Measurements from ENCODE around the gene TYW1B.

DNA sequence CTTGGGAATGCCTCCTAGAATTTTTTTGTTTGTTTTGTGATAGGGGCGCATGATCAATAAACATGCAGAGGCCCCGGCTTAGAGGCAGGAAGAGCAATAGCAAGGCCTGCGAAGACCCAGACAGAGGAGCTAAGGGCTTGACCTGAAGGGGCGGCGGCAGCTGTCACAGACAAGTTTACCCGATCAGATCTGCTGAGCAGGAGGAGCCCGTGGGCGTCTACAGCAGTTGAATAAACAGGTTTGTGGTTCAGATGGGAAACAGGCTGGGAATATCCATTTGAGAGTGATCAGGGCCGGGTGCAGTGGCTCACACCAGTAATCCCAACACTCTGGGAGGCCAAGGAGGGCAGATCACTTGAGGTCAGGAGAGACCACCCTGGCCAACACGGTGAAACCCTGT, 289.9 kb downstream of the TYW1B start:
- TF ChIP-seq, protein P1, sequence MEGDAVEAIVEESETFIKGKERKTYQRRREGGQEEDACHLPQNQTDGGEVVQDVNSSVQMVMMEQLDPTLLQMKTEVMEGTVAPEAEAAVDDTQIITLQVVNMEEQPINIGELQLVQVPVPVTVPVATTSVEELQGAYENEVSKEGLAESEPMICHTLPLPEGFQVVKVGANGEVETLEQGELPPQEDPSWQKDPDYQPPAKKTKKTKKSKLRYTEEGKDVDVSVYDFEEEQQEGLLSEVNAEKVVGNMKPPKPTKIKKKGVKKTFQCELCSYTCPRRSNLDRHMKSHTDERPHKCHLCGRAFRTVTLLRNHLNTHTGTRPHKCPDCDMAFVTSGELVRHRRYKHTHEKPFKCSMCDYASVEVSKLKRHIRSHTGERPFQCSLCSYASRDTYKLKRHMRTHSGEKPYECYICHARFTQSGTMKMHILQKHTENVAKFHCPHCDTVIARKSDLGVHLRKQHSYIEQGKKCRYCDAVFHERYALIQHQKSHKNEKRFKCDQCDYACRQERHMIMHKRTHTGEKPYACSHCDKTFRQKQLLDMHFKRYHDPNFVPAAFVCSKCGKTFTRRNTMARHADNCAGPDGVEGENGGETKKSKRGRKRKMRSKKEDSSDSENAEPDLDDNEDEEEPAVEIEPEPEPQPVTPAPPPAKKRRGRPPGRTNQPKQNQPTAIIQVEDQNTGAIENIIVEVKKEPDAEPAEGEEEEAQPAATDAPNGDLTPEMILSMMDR (IDR thresholded peaks at IDR 0.05) = no peak
- TF ChIP-seq POLR2A (IDR thresholded peaks at IDR 0.05) = no peak
